Right hindlimb (tissue), 1 donor: Measurements from ENCODE around the gene FRG2.
A peak's percentile ranks its signal among the peaks of the same experiment; 100 is the strongest.
"Not testable (repeated sequence)": the region's sequence is repeated elsewhere in the genome, so short reads cannot be mapped to it uniquely, and the experiment has no call there.

Experiments
- DNase-seq: peaks from one replicate; pipeline ENCODE4 v3.0.0-alpha.2; 2018

Gene FRG2

GRCh38 chr4:190027156-190027555 is at the start of gene FRG2:
Gene FRG2 (minus strand): TSS chr4:190027256. CDS start chr4:190027204, 52 bp downstream.
- not testable (repeated sequence) for DNase-seq

- not testable (repeated sequence) for DNase-seq
Measured at GRCh38 chr4:190068351-190068750, 41.3 kb upstream of the FRG2 start.

- not testable (repeated sequence) for DNase-seq
Measured at GRCh38 chr4:190064805-190065204, 37.7 kb upstream of the FRG2 start.

- not testable (repeated sequence) for DNase-seq
Measured at GRCh38 chr4:190064342-190064741, 37.3 kb upstream of the FRG2 start, which contains the start of gene DBET. Gene DBET (plus strand): TSS chr4:190064502.

GRCh38 chr4:190058997-190059396 is 31.9 kb upstream of the FRG2 start:
- DNase-seq, result not testable (repeated sequence)

GRCh38 chr4:190049378-190050239 is 22.6 kb upstream of the FRG2 start:
- DNase-seq, result not testable (repeated sequence)

GRCh38 chr4:190047627-190048026 is 20.6 kb upstream of the FRG2 start:
- DNase-seq, result not testable (repeated sequence)

GRCh38 chr4:190040873-190041272 is 13.8 kb upstream of the FRG2 start:
- not testable (repeated sequence) for DNase-seq

- DNase-seq, result not testable (repeated sequence)
Measured at GRCh38 chr4:190037704-190038388, 10.8 kb upstream of the FRG2 start.

GRCh38 chr4:190031264-190031663 is 4.2 kb upstream of the FRG2 start:
- not testable (repeated sequence) for DNase-seq

GRCh38 chr4:190022614-190023281 is 4.3 kb downstream of the FRG2 start:
- peak; percentile 14 for DNase-seq

GRCh38 chr4:190021973-190022372 is 5.1 kb downstream of the FRG2 start:
- DNase-seq, result not testable (repeated sequence)

- peak; percentile 64 for DNase-seq
Measured at GRCh38 chr4:190020790-190021717, 6.0 kb downstream of the FRG2 start.

- DNase-seq, result peak; percentile 11
Measured at GRCh38 chr4:190019859-190020463, 7.1 kb downstream of the FRG2 start.

- DNase-seq, result peak; percentile 13
Measured at GRCh38 chr4:190019023-190019858, 7.8 kb downstream of the FRG2 start.

- peak; percentile 19 for DNase-seq
Measured at GRCh38 chr4:190018201-190018920, 8.7 kb downstream of the FRG2 start.

GRCh38 chr4:190017357-190018200 is 9.5 kb downstream of the FRG2 start:
- peak; percentile 17 for DNase-seq

- DNase-seq, result peak; percentile 14
Measured at GRCh38 chr4:190016369-190017289, 10.4 kb downstream of the FRG2 start.
